ENCODE results near the gene TPM1.
A peak's percentile ranks its signal among the peaks of the same experiment; 100 is the strongest.

Gene TPM1

DNA sequence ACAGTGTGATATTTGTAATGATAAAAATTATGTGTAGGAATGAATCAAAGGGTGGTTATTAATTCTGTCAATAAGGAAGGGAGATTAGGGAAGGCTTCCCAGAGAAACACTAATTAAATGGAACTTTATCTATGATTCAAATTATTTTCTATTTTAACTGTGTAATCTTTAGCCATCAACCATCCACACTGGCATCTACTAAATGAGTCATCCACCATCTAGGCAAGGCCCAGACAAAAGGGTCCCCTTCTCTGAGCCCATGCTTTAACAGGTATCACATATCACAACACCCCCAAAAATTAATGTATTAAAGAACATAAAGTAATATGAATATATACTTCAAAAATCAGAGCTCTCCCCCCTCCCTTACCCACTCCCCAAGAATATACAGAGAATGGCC lies 19.9 kb upstream of the TPM1 start:
- DNase-seq: no peak
- peaks cover 0 to 4% (median 0%) of the 10 kb centered on the region in 5 experiments for H3K27me3 ChIP-seq (replicated peaks in 2 of 5; ENCODE audit: control insufficient read depth in 4 of 5, insufficient read depth in 5 of 5, low read length in 4 of 5)
- ChIA-PET POLR2A (no interaction called here), CTCF (no interaction called here)
- peaks cover 0 to 4% (median 0%) of the 10 kb centered on the region in 5 experiments for H3K9me3 ChIP-seq (ENCODE audit: control extremely low read depth in 1 of 5, control insufficient read depth in 4 of 5, insufficient read depth in 2 of 5, low read depth in 1 of 5, low read length in 4 of 5)
- H3K4me1 ChIP-seq (ENCODE audit: control extremely low read depth in 1 of 4, control insufficient read depth in 4 of 4, insufficient read depth in 4 of 4, low read length in 3 of 4): no peaks in the 10 kb centered on the region
- no peak overlapping the region for H3K27ac ChIP-seq (ENCODE audit: insufficient read depth in 1 of 2, low read depth in 1 of 2, low read length in 2 of 2, poor library complexity in 1 of 2, severe bottlenecking in 2 of 2)
- no peak overlapping the region for H3K4me3 ChIP-seq (ENCODE audit: control insufficient read depth in 1 of 7, extremely low read depth in 1 of 7, insufficient read depth in 4 of 7, low read depth in 2 of 7, low read length in 6 of 7)
- H3K36me3 ChIP-seq (ENCODE audit: control insufficient read depth in 4 of 4, insufficient read depth in 4 of 4, low read length in 3 of 4): no peaks in the 10 kb centered on the region

DNA sequence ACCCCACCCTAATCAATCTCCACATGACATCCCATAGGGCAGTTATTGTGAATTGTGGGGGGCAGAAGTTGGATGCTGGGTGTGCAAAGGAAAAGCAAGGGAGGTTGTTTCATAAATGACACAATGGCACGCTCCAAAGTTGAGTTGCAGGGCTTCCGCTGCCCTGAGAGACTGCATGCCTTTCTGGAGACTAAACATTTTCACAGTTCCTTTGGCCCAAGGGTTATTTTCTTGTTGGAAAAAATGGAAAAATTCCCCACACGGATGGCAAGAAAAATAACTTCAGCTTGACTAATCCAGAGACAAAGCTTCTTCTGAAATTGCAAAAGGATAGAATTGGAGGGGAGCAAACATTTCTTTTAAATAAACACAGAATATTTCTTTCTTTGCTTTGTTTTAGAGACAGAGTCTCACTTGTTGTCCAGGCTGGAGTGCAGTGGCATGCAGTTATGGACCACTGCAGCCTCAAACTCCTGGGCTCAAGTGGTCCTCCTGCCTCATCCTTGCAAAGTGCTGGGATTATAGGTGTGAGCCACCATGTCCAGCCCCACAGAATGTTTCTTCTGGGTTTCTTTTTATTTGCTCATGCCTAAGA lies 19.1 kb upstream of the TPM1 start:
- 86% methylated on average over 2 of the region's 3 CpGs for WGBS (ENCODE audit: insufficient coverage)

DNA sequence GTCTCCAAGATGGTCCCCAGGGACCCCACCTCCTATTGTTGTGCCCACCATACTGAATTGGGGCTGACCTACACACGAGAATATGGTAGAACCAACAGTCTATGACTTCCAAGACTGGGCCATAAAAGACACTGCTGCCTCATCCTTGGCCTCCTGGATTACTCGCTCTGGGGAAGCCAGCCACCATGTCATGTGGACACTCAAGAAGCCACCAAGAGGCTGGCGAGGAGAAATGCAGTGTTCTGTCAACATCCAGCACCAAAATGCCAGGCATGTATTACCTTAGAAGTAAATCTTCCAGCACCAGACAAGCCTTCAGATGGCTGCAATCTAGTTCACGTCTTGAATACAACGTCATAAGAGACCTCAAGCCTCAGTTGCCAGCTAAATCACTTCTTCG lies 17.1 kb upstream of the TPM1 start:
- Histone ChIP-seq H3K36me3 (ENCODE audit: control insufficient read depth in 4 of 4, insufficient read depth in 4 of 4, low read length in 3 of 4) (no peaks in the 10 kb centered on the region), H3K9me3 (ENCODE audit: control extremely low read depth in 1 of 5, control insufficient read depth in 4 of 5, insufficient read depth in 2 of 5, low read depth in 1 of 5, low read length in 4 of 5) (no peaks in the 10 kb centered on the region), H3K4me1 (ENCODE audit: control extremely low read depth in 1 of 4, control insufficient read depth in 4 of 4, insufficient read depth in 4 of 4, low read length in 3 of 4) (peaks cover 0 to 5% (median 3%) of the 10 kb centered on the region in 4 experiments), H3K4me3 (ENCODE audit: control insufficient read depth in 1 of 7, extremely low read depth in 1 of 7, insufficient read depth in 4 of 7, low read depth in 2 of 7, low read length in 6 of 7) (no peak overlapping the region), H3K27ac (ENCODE audit: insufficient read depth in 1 of 2, low read depth in 1 of 2, low read length in 2 of 2, poor library complexity in 1 of 2, severe bottlenecking in 2 of 2) (no peak overlapping the region), H3K27me3 (replicated peaks in 2 of 5; ENCODE audit: control insufficient read depth in 4 of 5, insufficient read depth in 5 of 5, low read length in 4 of 5) (peaks cover 0 to 10% (median 0%) of the 10 kb centered on the region in 5 experiments)
- ChIA-PET CTCF (no interaction called here), POLR2A (no interaction called here)
- WGBS (ENCODE audit: insufficient coverage): 98% methylated on average over 5 of the region's 6 CpGs
- DNase-seq: no peak

More for the DNA sequence above, 19.1 kb upstream of the TPM1 start:
- Histone ChIP-seq H3K27me3 (replicated peaks in 2 of 5; ENCODE audit: control insufficient read depth in 4 of 5, insufficient read depth in 5 of 5, low read length in 4 of 5) (peaks cover 0 to 7% (median 0%) of the 10 kb centered on the region in 5 experiments), H3K4me3 (ENCODE audit: control insufficient read depth in 1 of 7, extremely low read depth in 1 of 7, insufficient read depth in 4 of 7, low read depth in 2 of 7, low read length in 6 of 7) (no peak overlapping the region), H3K27ac (ENCODE audit: insufficient read depth in 1 of 2, low read depth in 1 of 2, low read length in 2 of 2, poor library complexity in 1 of 2, severe bottlenecking in 2 of 2) (no peak overlapping the region), H3K36me3 (ENCODE audit: control insufficient read depth in 4 of 4, insufficient read depth in 4 of 4, low read length in 3 of 4) (no peaks in the 10 kb centered on the region), H3K4me1 (ENCODE audit: control extremely low read depth in 1 of 4, control insufficient read depth in 4 of 4, insufficient read depth in 4 of 4, low read length in 3 of 4) (no peaks in the 10 kb centered on the region), H3K9me3 (ENCODE audit: control extremely low read depth in 1 of 5, control insufficient read depth in 4 of 5, insufficient read depth in 2 of 5, low read depth in 1 of 5, low read length in 4 of 5) (peaks cover 0 to 1% (median 0%) of the 10 kb centered on the region in 5 experiments)
- ChIA-PET POLR2A (no interaction called here), CTCF (no interaction called here)
- DNase-seq: no peak

DNA sequence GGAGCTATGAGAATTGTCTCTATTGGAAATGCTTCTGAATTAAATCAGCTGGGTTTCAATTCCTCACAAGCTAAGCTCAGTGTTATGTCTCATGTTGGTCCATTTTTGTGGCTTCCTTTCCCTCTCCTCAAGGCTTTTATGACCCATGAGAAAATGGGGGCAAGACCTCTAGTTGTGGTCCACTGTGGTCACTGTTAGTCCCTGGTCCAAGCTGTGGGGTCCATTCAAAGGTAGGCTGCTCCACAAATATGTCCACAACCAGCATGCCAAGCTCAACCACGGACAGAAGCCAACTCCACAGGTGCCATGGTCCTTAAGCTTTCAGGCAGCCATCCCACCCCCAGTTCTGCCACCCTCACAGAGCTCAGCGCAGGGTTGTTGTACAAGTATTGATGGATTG lies 14.9 kb upstream of the TPM1 start:
- Histone ChIP-seq H3K9me3 (ENCODE audit: control extremely low read depth in 1 of 5, control insufficient read depth in 4 of 5, insufficient read depth in 2 of 5, low read depth in 1 of 5, low read length in 4 of 5) (no peaks in the 10 kb centered on the region), H3K27me3 (replicated peaks in 2 of 5; ENCODE audit: control insufficient read depth in 4 of 5, insufficient read depth in 5 of 5, low read length in 4 of 5) (peaks cover 0 to 7% (median 0%) of the 10 kb centered on the region in 5 experiments), H3K27ac (ENCODE audit: insufficient read depth in 1 of 2, low read depth in 1 of 2, low read length in 2 of 2, poor library complexity in 1 of 2, severe bottlenecking in 2 of 2) (no peak overlapping the region), H3K36me3 (ENCODE audit: control insufficient read depth in 4 of 4, insufficient read depth in 4 of 4, low read length in 3 of 4) (no peaks in the 10 kb centered on the region), H3K4me3 (ENCODE audit: control insufficient read depth in 1 of 7, extremely low read depth in 1 of 7, insufficient read depth in 4 of 7, low read depth in 2 of 7, low read length in 6 of 7) (no peak overlapping the region), H3K4me1 (ENCODE audit: control extremely low read depth in 1 of 4, control insufficient read depth in 4 of 4, insufficient read depth in 4 of 4, low read length in 3 of 4) (peaks cover 0 to 5% (median 3%) of the 10 kb centered on the region in 4 experiments)
- no peak for DNase-seq
- ChIA-PET POLR2A (no interaction called here), CTCF (no interaction called here)
- WGBS (ENCODE audit: insufficient coverage): no CpG with 5 or more reads among the region's 2 CpGs

DNA sequence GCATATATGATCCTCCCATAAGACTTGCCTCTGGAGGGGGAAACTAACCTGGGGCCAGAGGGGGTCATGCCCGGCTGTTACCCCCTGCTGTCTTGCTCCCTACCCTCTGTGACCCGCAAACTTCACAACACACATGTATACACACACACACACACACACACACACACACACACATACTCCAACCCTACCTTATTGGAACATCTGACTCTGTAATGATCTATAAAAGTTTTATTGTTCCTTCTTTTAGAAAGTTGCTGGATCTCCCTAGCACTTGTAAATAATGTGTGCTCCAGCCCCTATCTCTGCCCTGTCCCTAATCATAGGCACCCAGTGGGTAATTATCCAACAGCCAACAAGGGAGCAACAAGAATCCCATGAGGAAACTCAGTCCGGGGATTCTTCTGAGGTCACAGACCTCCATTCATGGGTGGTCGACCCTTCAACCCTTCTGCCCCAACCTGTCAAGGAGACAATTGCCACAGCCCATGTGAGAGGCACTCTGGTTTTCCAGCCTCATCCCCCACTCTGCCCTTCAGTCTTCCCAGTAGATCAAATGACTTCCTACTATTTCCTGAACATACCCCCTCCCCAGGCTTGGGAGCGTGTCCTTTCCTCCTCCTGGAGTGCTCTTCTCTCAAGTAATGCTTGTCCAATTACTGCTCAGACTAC lies 14.0 kb upstream of the TPM1 start:
- no peak overlapping the region for H3K27ac ChIP-seq (ENCODE audit: insufficient read depth in 1 of 2, low read depth in 1 of 2, low read length in 2 of 2, poor library complexity in 1 of 2, severe bottlenecking in 2 of 2)
- ChIA-PET POLR2A (no interaction called here), CTCF (no interaction called here)
- no peak for DNase-seq
- no peak overlapping the region for H3K4me3 ChIP-seq (ENCODE audit: control insufficient read depth in 1 of 7, extremely low read depth in 1 of 7, insufficient read depth in 4 of 7, low read depth in 2 of 7, low read length in 6 of 7)
- no peaks in the 10 kb centered on the region for H3K9me3 ChIP-seq (ENCODE audit: control extremely low read depth in 1 of 5, control insufficient read depth in 4 of 5, insufficient read depth in 2 of 5, low read depth in 1 of 5, low read length in 4 of 5)
- H3K36me3 ChIP-seq (ENCODE audit: control insufficient read depth in 4 of 4, insufficient read depth in 4 of 4, low read length in 3 of 4): no peaks in the 10 kb centered on the region
- H3K4me1 ChIP-seq (ENCODE audit: control extremely low read depth in 1 of 4, control insufficient read depth in 4 of 4, insufficient read depth in 4 of 4, low read length in 3 of 4): peaks cover 0 to 5% (median 3%) of the 10 kb centered on the region in 4 experiments
- H3K27me3 ChIP-seq (replicated peaks in 2 of 5; ENCODE audit: control insufficient read depth in 4 of 5, insufficient read depth in 5 of 5, low read length in 4 of 5): peaks cover 0 to 9% (median 0%) of the 10 kb centered on the region in 5 experiments
- 86% methylated on average over 2 of the region's 5 CpGs for WGBS (ENCODE audit: insufficient coverage)

DNA sequence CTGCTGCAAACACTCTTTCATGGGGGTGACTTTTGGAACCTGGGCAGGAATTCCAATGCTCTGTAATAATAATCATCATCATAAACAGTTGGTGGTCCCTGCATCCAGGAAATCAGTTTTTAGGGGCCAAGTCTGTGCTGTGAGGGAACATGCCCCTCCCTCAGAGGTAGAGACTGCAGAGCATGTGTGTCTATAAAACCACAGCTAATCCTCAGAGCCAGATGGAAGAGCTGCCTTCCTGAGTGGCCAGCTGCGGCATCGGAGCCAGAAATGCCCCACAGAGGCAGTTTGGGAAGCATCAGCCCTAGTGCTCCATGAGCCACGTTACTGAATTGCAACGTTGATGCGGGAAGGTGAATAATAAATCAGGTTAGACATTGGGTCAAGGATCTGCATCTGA lies 12.9 kb upstream of the TPM1 start:
- WGBS (ENCODE audit: insufficient coverage): 13% methylated on average over 3 of the region's 5 CpGs
- ChIA-PET POLR2A (interaction anchor here (0.6 kb wide), 1 partner anchor 13 kb away, joined by 3 read pairs; no protein-coding TSS in a partner anchor), CTCF (no interaction called here)
- peaks cover 0 to 9% (median 0%) of the 10 kb centered on the region in 5 experiments for H3K27me3 ChIP-seq (replicated peaks in 2 of 5; ENCODE audit: control insufficient read depth in 4 of 5, insufficient read depth in 5 of 5, low read length in 4 of 5)
- no peak overlapping the region for H3K27ac ChIP-seq (ENCODE audit: insufficient read depth in 1 of 2, low read depth in 1 of 2, low read length in 2 of 2, poor library complexity in 1 of 2, severe bottlenecking in 2 of 2)
- no peaks in the 10 kb centered on the region for H3K9me3 ChIP-seq (ENCODE audit: control extremely low read depth in 1 of 5, control insufficient read depth in 4 of 5, insufficient read depth in 2 of 5, low read depth in 1 of 5, low read length in 4 of 5)
- no peaks in the 10 kb centered on the region for H3K36me3 ChIP-seq (ENCODE audit: control insufficient read depth in 4 of 4, insufficient read depth in 4 of 4, low read length in 3 of 4)
- H3K4me3 ChIP-seq (ENCODE audit: control insufficient read depth in 1 of 7, extremely low read depth in 1 of 7, insufficient read depth in 4 of 7, low read depth in 2 of 7, low read length in 6 of 7): no peak overlapping the region
- H3K4me1 ChIP-seq (ENCODE audit: control extremely low read depth in 1 of 4, control insufficient read depth in 4 of 4, insufficient read depth in 4 of 4, low read length in 3 of 4): peaks cover 0 to 5% (median 3%) of the 10 kb centered on the region in 4 experiments
- peak in 2 of 3 donors; percentile 60 to 84 for DNase-seq

DNA sequence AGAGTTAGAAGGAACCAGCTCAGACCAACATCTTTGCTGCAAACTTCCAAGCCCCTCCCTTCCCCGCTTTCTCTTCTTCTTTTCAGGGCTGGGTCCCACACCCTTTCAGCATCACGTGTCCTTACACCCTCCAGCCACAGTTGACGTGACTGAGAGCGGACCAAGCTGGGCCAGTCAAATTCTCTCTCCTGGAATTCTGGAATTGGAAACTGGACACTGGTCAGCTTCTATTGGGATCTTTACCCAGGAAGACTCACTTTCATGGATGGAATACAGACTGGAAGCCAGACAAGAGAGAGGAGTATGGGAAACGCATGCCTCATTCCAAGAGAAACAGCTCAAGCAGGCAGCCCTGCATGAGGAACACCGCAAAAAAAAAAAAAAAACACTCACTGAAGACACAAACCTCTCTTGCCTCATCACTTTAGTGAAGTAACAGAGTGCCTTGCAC lies 12.4 kb upstream of the TPM1 start:
- Histone ChIP-seq H3K27ac (ENCODE audit: insufficient read depth in 1 of 2, low read depth in 1 of 2, low read length in 2 of 2, poor library complexity in 1 of 2, severe bottlenecking in 2 of 2) (no peak overlapping the region), H3K9me3 (ENCODE audit: control extremely low read depth in 1 of 5, control insufficient read depth in 4 of 5, insufficient read depth in 2 of 5, low read depth in 1 of 5, low read length in 4 of 5) (no peaks in the 10 kb centered on the region), H3K27me3 (replicated peaks in 2 of 5; ENCODE audit: control insufficient read depth in 4 of 5, insufficient read depth in 5 of 5, low read length in 4 of 5) (peaks cover 0 to 12% (median 0%) of the 10 kb centered on the region in 5 experiments), H3K4me1 (ENCODE audit: control extremely low read depth in 1 of 4, control insufficient read depth in 4 of 4, insufficient read depth in 4 of 4, low read length in 3 of 4) (peaks cover 0 to 5% (median 3%) of the 10 kb centered on the region in 4 experiments), H3K4me3 (ENCODE audit: control insufficient read depth in 1 of 7, extremely low read depth in 1 of 7, insufficient read depth in 4 of 7, low read depth in 2 of 7, low read length in 6 of 7) (no peak overlapping the region), H3K36me3 (ENCODE audit: control insufficient read depth in 4 of 4, insufficient read depth in 4 of 4, low read length in 3 of 4) (no peaks in the 10 kb centered on the region)
- 72% methylated on average over 2 of the region's 6 CpGs for WGBS (ENCODE audit: insufficient coverage)
- DNase-seq: peak in 1 of 3 donors; percentile 23
- ChIA-PET CTCF (no interaction called here), POLR2A (interaction anchor here (0.6 kb wide), 1 partner anchor 13 kb away, joined by 3 read pairs; no protein-coding TSS in a partner anchor)
